IMR-90 (cell line): ENCODE measurements around the gene GINS1. TPM values are rescaled to one million over a fixed set of nuclear protein-coding genes. Genes with fewer than 3 reads are reported as not detected.

Experiments used
- ATAC-seq: fragments of 200-7000 bp; cut with Tn5 transposase; 2 replicates; pipeline ENCODE4 v1.9.1; 2020; ENCODE audit warnings: low read depth, mild to moderate bottlenecking, moderate library complexity
- BruUV-seq: library from RNA; stranded (reverse); fragments of 400-500 nt; replicated peaks from 2 replicates; lab custom pipeline; 2021; lab: Mats Ljungman, UMichigan
- CTCF ChIA-PET: fragments of 300-600 bp; formaldehyde crosslinking; extraction: SDS; loops from one replicate; lab custom pipeline; 2021; ENCODE audit warnings: antibody characterized with exemption; lab: Yijun Ruan, JAX
- POLR2A ChIA-PET: fragments of 300-600 bp; sonication (Branson Sonifier 250); formaldehyde crosslinking; loops from one replicate; lab custom pipeline; 2022; ENCODE audit warnings: antibody characterized with exemption; ENCODE audit not compliant: unreplicated experiment; lab: Charles Lee
- DNase-seq: peaks from one replicate; pipeline ENCODE4 v3.0.0; 2013
- H2AFZ ChIP-seq: replicated peaks from 2 replicates; pipeline ENCODE3; 2013; ENCODE audit warnings: low read length, mild to moderate bottlenecking; ENCODE audit not compliant: poor library complexity
- H2AK5ac ChIP-seq: 2 replicates; pipeline ENCODE4 v1.6.1; 2013; ENCODE audit warnings: low read depth, low read length, inconsistent platforms
- H2AK9ac ChIP-seq: replicated peaks from 2 replicates; pipeline ENCODE3; 2013; ENCODE audit warnings: mild to moderate bottlenecking, low read depth, low read length, moderate library complexity; ENCODE audit not compliant: poor library complexity
- H2BK120ac ChIP-seq: 2 replicates; pipeline ENCODE4 v1.6.1; 2013; ENCODE audit warnings: low read depth, low read length, inconsistent platforms
- H2BK15ac ChIP-seq: 3 replicates; pipeline ENCODE4 v1.6.1; 2013; ENCODE audit warnings: low read depth, low read length, inconsistent platforms
- H2BK20ac ChIP-seq: 2 replicates; pipeline ENCODE4 v1.6.1; 2013; ENCODE audit warnings: low read depth, mild to moderate bottlenecking, inconsistent platforms, low read length, moderate library complexity
- H2BK5ac ChIP-seq: 2 replicates; pipeline ENCODE4 v1.6.1; 2013; ENCODE audit warnings: mild to moderate bottlenecking, low read depth, low read length, inconsistent platforms; ENCODE audit not compliant: poor library complexity, severe bottlenecking
- H3K14ac ChIP-seq: replicated peaks from 2 replicates; pipeline ENCODE4 v1.6.1; 2013; ENCODE audit warnings: low read depth, low read length, inconsistent platforms
- H3K18ac ChIP-seq: 2 replicates; pipeline ENCODE4 v1.6.1; 2013; ENCODE audit warnings: low read depth, low read length, control low read depth
- H3K23ac ChIP-seq: 2 replicates; pipeline ENCODE4 v1.6.1; 2013; ENCODE audit warnings: low read depth, low read length, inconsistent platforms
- H3K27ac ChIP-seq: 2 replicates; pipeline ENCODE4 v1.5.1; 2013; ENCODE audit warnings: mild to moderate bottlenecking, control low read depth, low read length; ENCODE audit not compliant: insufficient read depth
- H3K27me3 ChIP-seq: 2 replicates; pipeline ENCODE4 v1.6.1; 2013; ENCODE audit warnings: low read length; ENCODE audit not compliant: control insufficient read depth, insufficient read depth
- H3K36me3 ChIP-seq: 2 replicates; pipeline ENCODE4 v1.6.1; 2013; ENCODE audit warnings: low read length, mixed read lengths; ENCODE audit not compliant: control insufficient read depth, insufficient read depth
- H3K4ac ChIP-seq: 2 replicates; pipeline ENCODE4 v1.6.1; 2013; ENCODE audit warnings: low read depth, low read length, inconsistent platforms
- H3K4me1 ChIP-seq: 2 replicates; pipeline ENCODE4 v1.6.1; 2013; ENCODE audit warnings: low read length, mixed read lengths; ENCODE audit not compliant: control insufficient read depth, insufficient read depth
- H3K4me2 ChIP-seq: 2 replicates; pipeline ENCODE4 v1.6.1; 2013; ENCODE audit warnings: low read depth, mild to moderate bottlenecking, control low read depth, low read length, moderate library complexity
- H3K4me3 ChIP-seq: 2 replicates; pipeline ENCODE4 v1.5.1; 2013; ENCODE audit warnings: low read depth, mild to moderate bottlenecking, control low read depth, low read length, moderate library complexity; ENCODE audit not compliant: insufficient read depth
- H3K56ac ChIP-seq: 2 replicates; pipeline ENCODE4 v1.6.1; 2013; ENCODE audit warnings: low read length, inconsistent platforms; ENCODE audit not compliant: insufficient read depth; ENCODE audit errors: extremely low read depth
- H3K79me1 ChIP-seq, 2 experiments: 2 replicates each; pipeline ENCODE4 v1.6.1; 2013; ENCODE audit warnings: low read length in 2 of 2, inconsistent platforms in 1 of 2, low read depth in 1 of 2
- H3K9ac ChIP-seq: 2 replicates; pipeline ENCODE4 v1.6.1; 2013; ENCODE audit warnings: low read depth, low read length, control low read depth
- H3K9me1 ChIP-seq: 2 replicates; pipeline ENCODE4 v1.6.1; 2013; ENCODE audit warnings: low read length, inconsistent platforms; ENCODE audit not compliant: insufficient read depth
- H3K9me3 ChIP-seq: 2 replicates; pipeline ENCODE4 v1.6.1; 2013; ENCODE audit warnings: low read length; ENCODE audit not compliant: control insufficient read depth, insufficient read depth
- H4K20me1 ChIP-seq: 2 replicates; pipeline ENCODE4 v1.6.1; 2013; ENCODE audit warnings: low read length, inconsistent platforms; ENCODE audit not compliant: insufficient read depth
- H4K5ac ChIP-seq: 2 replicates; pipeline ENCODE4 v1.6.1; 2013; ENCODE audit warnings: mild to moderate bottlenecking, low read depth, low read length, control low read depth
- H4K8ac ChIP-seq, 2 experiments: 2 replicates each; pipeline ENCODE4 v1.6.1; 2013; ENCODE audit warnings: low read depth in 2 of 2, low read length in 2 of 2, control low read depth in 1 of 2, inconsistent platforms in 1 of 2
- H4K91ac ChIP-seq: 2 replicates; pipeline ENCODE4 v1.6.1; 2013; ENCODE audit warnings: low read depth, low read length, inconsistent platforms; ENCODE audit not compliant: insufficient read depth
- CHD1 ChIP-seq: IDR thresholded peaks from 2 replicates; pipeline ENCODE4 v1.6.1; 2012; ENCODE audit warnings: low read depth, low read length, improper control_type of control experiment
- FOS ChIP-seq: fragments of 150-350 bp; IDR thresholded peaks from 2 replicates; pipeline ENCODE4 v1.6.1; 2016; ENCODE audit warnings: low read depth, low read length
- MAFK ChIP-seq: IDR thresholded peaks from 2 replicates; pipeline ENCODE4 v1.6.1; 2012; ENCODE audit warnings: low read depth, low read length, improper control_type of control experiment
- MAZ ChIP-seq: IDR thresholded peaks from 2 replicates; pipeline ENCODE4 v1.6.1; 2012; ENCODE audit warnings: low read depth, mild to moderate bottlenecking, low read length, improper control_type of control experiment, moderate library complexity, borderline replicate concordance
- RCOR1 ChIP-seq: IDR thresholded peaks from 2 replicates; pipeline ENCODE4 v1.6.1; 2012; ENCODE audit warnings: mild to moderate bottlenecking, low read length, improper control_type of control experiment; ENCODE audit not compliant: insufficient replicate concordance
- RFX5 ChIP-seq: IDR thresholded peaks from 2 replicates; pipeline ENCODE4 v1.8.0; 2012; ENCODE audit warnings: low read depth, mild to moderate bottlenecking, low read length, moderate library complexity
- SMC3 ChIP-seq: fragments of 150-350 bp; IDR thresholded peaks from 2 replicates; pipeline ENCODE4 v1.6.1; 2016; ENCODE audit warnings: low read depth, mild to moderate bottlenecking, antibody characterized with exemption, low read length, moderate library complexity
- WGBS, 2 experiments: methylation state at CpG; one replicate each; pipeline versions ENCODE4 v1.1.5 to v1.1.7; 2013; ENCODE audit warnings: missing lambda C conversion rate in 2 of 2; ENCODE audit not compliant: insufficient read length in 1 of 2; ENCODE audit errors: extremely low coverage in 2 of 2; 5-methylcytosine and 5-hydroxymethylcytosine counted together
- dilution Hi-C: fragments of 300-500 bp; cut with HindIII; formaldehyde crosslinking; loops from one replicate; pipeline ENCODE4 v1.14.3; 2018; ENCODE audit warnings: low sequenced_read_pairs; ENCODE audit not compliant: unreplicated experiment
- in situ Hi-C: fragments of 300-500 bp; cut with MboI; formaldehyde crosslinking; loops from 3 replicates; pipeline ENCODE4 v1.14.3; 2019; ENCODE audit warnings: low sequenced_read_pairs, inconsistent platforms, mixed read lengths
- intact Hi-C: fragments of 100-400 bp; cut with micrococcal nuclease; formaldehyde crosslinking; loops from 2 replicates; pipeline ENCODE4 v1.10.0; 2022
- polyA plus RNA-seq, 3 experiments: library from polyadenylated mRNA; depleted of rRNA; stranded (reverse); fragments of >200 nt; gene quantifications; 2 replicates each; pipeline ENCODE4 v1.2.3, GENCODE V29; 2012; ENCODE audit warnings: low replicate concordance in 1 of 3
- total RNA-seq: library from RNA; depleted of rRNA; stranded (reverse); fragments of >200 nt; gene quantifications from 2 replicates; pipeline ENCODE4 v1.2.3, GENCODE V29; 2012
- TF ChIP-seq, protein P1 (sequence below): conservative IDR thresholded peaks from 2 replicates; pipeline ENCODE4 v1.5.1; 2012; ENCODE audit warnings: mild to moderate bottlenecking, low read depth, low read length, improper control_type of control experiment

The GINS1 gene
- total and polyA plus RNA-seq, 2 of the 4 experiments (the other 2 are of a cell fraction) = 4.9 to 6.6 TPM

DNA sequence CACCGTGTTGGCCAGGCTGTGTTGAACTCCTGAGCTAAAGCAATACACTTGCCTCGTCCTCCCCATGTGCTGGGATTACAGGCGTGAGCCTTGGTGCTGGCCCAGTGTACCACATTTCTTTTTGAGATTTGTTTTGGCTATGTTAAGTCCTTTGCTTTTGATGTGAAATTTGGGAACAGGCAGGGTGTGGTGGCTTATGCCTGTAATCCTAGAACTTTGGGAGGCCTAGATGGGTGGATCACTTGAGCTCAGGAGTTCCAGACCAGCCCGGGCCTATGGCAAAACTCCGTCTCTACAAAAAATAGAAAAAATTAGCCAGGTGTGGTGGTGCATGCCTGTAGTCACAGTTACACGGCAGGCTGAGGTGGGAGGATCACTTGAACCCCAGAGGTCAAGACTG lies 40.2 kb downstream of the GINS1 start:
- no peak overlapping the region for H2AK9ac ChIP-seq
- H3K14ac ChIP-seq = no peak overlapping the region
- peaks cover 10% of the 10 kb centered on the region for H3K36me3 ChIP-seq
- H4K91ac ChIP-seq = no peak overlapping the region
- in situ Hi-C loops (loop anchor here (25.0 kb wide), 1 partner anchor 415 kb away; no protein-coding TSS in a partner anchor), dilution Hi-C loops (no loop called here), intact Hi-C loops (no loop called here)
- H4K5ac ChIP-seq = no peak overlapping the region
- ChIA-PET CTCF (interaction anchor here (1.4 kb wide), 1 partner anchor 49 kb away, joined by 6 read pairs; no protein-coding TSS in a partner anchor), POLR2A (no interaction called here)
- H3K18ac ChIP-seq = no peak overlapping the region
- H4K8ac ChIP-seq = no peak overlapping the region
- H3K27ac ChIP-seq = no peak overlapping the region
- no peak overlapping the region for H3K4me2 ChIP-seq
- H4K20me1 ChIP-seq = no peaks in the 10 kb centered on the region; the same call in 1 of the 2 replicates
- DNase-seq (no peak), ATAC-seq (no peak)
- no peak overlapping the region for H3K4ac ChIP-seq
- no peaks in the 10 kb centered on the region for H3K9me1 ChIP-seq
- no peak overlapping the region for H2BK20ac ChIP-seq
- H3K4me3 ChIP-seq = no peak overlapping the region
- no peak overlapping the region for H3K23ac ChIP-seq
- 17% methylated on average over 1 of the region's 6 CpGs; no CpG with 5 or more reads in 1 of the 2 experiments for WGBS, 2 experiments
- H3K9ac ChIP-seq = no peak overlapping the region
- BruUV-seq = no TSS peak
- H3K9me3 ChIP-seq = no peaks in the 10 kb centered on the region
- TF ChIP-seq SMC3 (no peak), RCOR1 (no peak), MAZ (no peak), CHD1 (no peak), MAFK (no peak), FOS (no peak), RFX5 (no peak)
- TF ChIP-seq, protein P1, sequence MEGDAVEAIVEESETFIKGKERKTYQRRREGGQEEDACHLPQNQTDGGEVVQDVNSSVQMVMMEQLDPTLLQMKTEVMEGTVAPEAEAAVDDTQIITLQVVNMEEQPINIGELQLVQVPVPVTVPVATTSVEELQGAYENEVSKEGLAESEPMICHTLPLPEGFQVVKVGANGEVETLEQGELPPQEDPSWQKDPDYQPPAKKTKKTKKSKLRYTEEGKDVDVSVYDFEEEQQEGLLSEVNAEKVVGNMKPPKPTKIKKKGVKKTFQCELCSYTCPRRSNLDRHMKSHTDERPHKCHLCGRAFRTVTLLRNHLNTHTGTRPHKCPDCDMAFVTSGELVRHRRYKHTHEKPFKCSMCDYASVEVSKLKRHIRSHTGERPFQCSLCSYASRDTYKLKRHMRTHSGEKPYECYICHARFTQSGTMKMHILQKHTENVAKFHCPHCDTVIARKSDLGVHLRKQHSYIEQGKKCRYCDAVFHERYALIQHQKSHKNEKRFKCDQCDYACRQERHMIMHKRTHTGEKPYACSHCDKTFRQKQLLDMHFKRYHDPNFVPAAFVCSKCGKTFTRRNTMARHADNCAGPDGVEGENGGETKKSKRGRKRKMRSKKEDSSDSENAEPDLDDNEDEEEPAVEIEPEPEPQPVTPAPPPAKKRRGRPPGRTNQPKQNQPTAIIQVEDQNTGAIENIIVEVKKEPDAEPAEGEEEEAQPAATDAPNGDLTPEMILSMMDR = no peak
- H3K27me3 ChIP-seq = no peaks in the 10 kb centered on the region
- H2BK15ac ChIP-seq = no peak overlapping the region
- no peaks in the 10 kb centered on the region; a peak in 2 of 4 replicates for H3K79me1 ChIP-seq
- H3K4me1 ChIP-seq = no peaks in the 10 kb centered on the region
- no peak overlapping the region for H2BK120ac ChIP-seq
- H3K56ac ChIP-seq = no peak overlapping the region
- no peak overlapping the region for H2AK5ac ChIP-seq
- H2BK5ac ChIP-seq = no peak overlapping the region
- no peak overlapping the region for H2AFZ ChIP-seq
